Stimulated activated CD4-positive, alpha-beta T cell treated with anti-CD3 and anti-CD28 coated beads, Interleukin-1b, Interleukin-23, amount 100 ng/mL, for 48 hours (primary cell): ENCODE data around the gene REG4.
"Not testable (repeated sequence)": the region's sequence is repeated elsewhere in the genome, so short reads cannot be mapped to it uniquely, and the experiment has no call there.

Source experiments
- DNase-seq: peaks from one replicate; pipeline ENCODE4 v3.0.0-alpha.2; 2020

REG4 gene

GRCh38 chr1:119811387-119811786 is at the start of gene REG4:
Gene REG4 (minus strand): TSS chr1:119811460. CDS start chr1:119808769, 2,691 bp downstream.
- no peak for DNase-seq

- no peak for DNase-seq
Measured at GRCh38 chr1:119859647-119860046, 48.4 kb upstream of the REG4 start.

- DNase-seq = not testable (repeated sequence)
Measured at GRCh38 chr1:119858556-119859214, 47.4 kb upstream of the REG4 start.

- DNase-seq = no peak
Measured at GRCh38 chr1:119858126-119858525, 46.9 kb upstream of the REG4 start.

GRCh38 chr1:119853155-119853554 is 41.9 kb upstream of the REG4 start:
- no peak for DNase-seq

GRCh38 chr1:119844206-119844605 is 32.9 kb upstream of the REG4 start:
- not testable (repeated sequence) for DNase-seq

GRCh38 chr1:119841306-119841705 is 30.0 kb upstream of the REG4 start:
- no peak for DNase-seq

GRCh38 chr1:119840745-119841144 is 29.5 kb upstream of the REG4 start:
- DNase-seq = no peak

- no peak for DNase-seq
Measured at GRCh38 chr1:119838236-119838635, 27.0 kb upstream of the REG4 start.

- DNase-seq = no peak
Measured at GRCh38 chr1:119834990-119835389, 23.7 kb upstream of the REG4 start.

GRCh38 chr1:119831027-119831426 is 19.8 kb upstream of the REG4 start:
- DNase-seq = no peak

- no peak for DNase-seq
Measured at GRCh38 chr1:119829625-119830024, 18.4 kb upstream of the REG4 start.

- DNase-seq = not testable (repeated sequence)
Measured at GRCh38 chr1:119829006-119829405, 17.7 kb upstream of the REG4 start.

- no peak for DNase-seq
Measured at GRCh38 chr1:119828266-119828665, 17.0 kb upstream of the REG4 start.

GRCh38 chr1:119827010-119827409 is 15.8 kb upstream of the REG4 start:
- DNase-seq = no peak

- DNase-seq = no peak
Measured at GRCh38 chr1:119822406-119822805, 11.1 kb upstream of the REG4 start.

GRCh38 chr1:119818181-119818580 is 6.9 kb upstream of the REG4 start:
- DNase-seq = no peak

GRCh38 chr1:119816407-119816806 is 5.1 kb upstream of the REG4 start:
- DNase-seq = no peak

- DNase-seq = no peak
Measured at GRCh38 chr1:119815928-119816327, 4.7 kb upstream of the REG4 start.

- no peak for DNase-seq
Measured at GRCh38 chr1:119815361-119815760, 4.1 kb upstream of the REG4 start.

- no peak for DNase-seq
Measured at GRCh38 chr1:119814288-119814687, 3.0 kb upstream of the REG4 start.

- no peak for DNase-seq
Measured at GRCh38 chr1:119811985-119812557, 811 bp upstream of the REG4 start.

- DNase-seq = peak; percentile 69
Measured at GRCh38 chr1:119808972-119809550, 2.2 kb downstream of the REG4 start.

- DNase-seq = no peak
Measured at GRCh38 chr1:119808491-119808890, 2.8 kb downstream of the REG4 start.

GRCh38 chr1:119806489-119806888 is 4.8 kb downstream of the REG4 start:
- no peak for DNase-seq
